HepG2 (cell line): Measurements from ENCODE around the gene NLRP12. TPM values are rescaled to one million over a fixed set of nuclear protein-coding genes. Genes with fewer than 3 reads are reported as not detected.
"Not testable (repeated sequence)": the region's sequence is repeated elsewhere in the genome, so short reads cannot be mapped to it uniquely, and the experiment has no call there.

ENCODE experiments used
- ATAC-seq: fragments of 200-7000 bp; cut with Tn5 transposase; 3 replicates; pipeline ENCODE4 v1.9.1; 2020; ENCODE audit warnings: mild to moderate bottlenecking, moderate library complexity
- BruUV-seq: library from RNA; stranded (reverse); fragments of 400-500 nt; replicated peaks from 2 replicates; lab custom pipeline; 2021; lab: Mats Ljungman, UMichigan
- CTCF ChIA-PET: fragments of 300-600 bp; formaldehyde crosslinking; extraction: SDS; loops from one replicate; lab custom pipeline; 2021; ENCODE audit warnings: low total read pairs, inconsistent platforms, low intra/inter-chr PET ratio; lab: Yijun Ruan, JAX
- POLR2A ChIA-PET: fragments of 350-600 bp; sonication (Branson Sonifier 250); formaldehyde crosslinking; loops from one replicate; lab custom pipeline; 2020; ENCODE audit warnings: antibody characterized with exemption, inconsistent platforms; lab: Yijun Ruan, JAX
- DNase-seq: peaks from one replicate; pipeline ENCODE4 v3.0.0-alpha.2; 2015; ENCODE audit warnings: low spot score
- FAIRE-seq: peaks from 3 replicates; lab custom pipeline; 2011; peaks lifted over from hg19 to GRCh38; lab: Jason Lieb, UNC
- H2AFZ ChIP-seq: one replicate; pipeline ENCODE4 v1.6.1; 2011; ENCODE audit warnings: low read length, inconsistent platforms
- H3K27ac ChIP-seq: fragments of 300-600 bp; 3 replicates; pipeline ENCODE4 v1.8.0; 2011; ENCODE audit warnings: mixed run types, mild to moderate bottlenecking, mixed read lengths, low read length, inconsistent platforms; ENCODE audit not compliant: insufficient read depth; ENCODE audit errors: extremely low read length
- H3K27me3 ChIP-seq, 2 experiments: fragments of 200-600 bp in 1 of 2; 2 replicates in 1 of 2; 3 replicates in 1 of 2; pipeline versions ENCODE4 v1.6.0 to v1.8.0; 2011; ENCODE audit warnings: low read length in 2 of 2, mild to moderate bottlenecking in 2 of 2, moderate library complexity in 2 of 2, inconsistent platforms in 1 of 2; ENCODE audit not compliant: insufficient read depth in 2 of 2, control insufficient read depth in 1 of 2
- H3K36me3 ChIP-seq, 2 experiments: fragments of 200-600 bp in 1 of 2; replicated peaks in 1 of 2; 2 replicates in 1 of 2; 3 replicates in 1 of 2; pipeline versions ENCODE4 v1.5.1 to v1.8.0; 2011; ENCODE audit warnings: low read length in 2 of 2, inconsistent platforms in 1 of 2; ENCODE audit not compliant: insufficient read depth in 2 of 2, control insufficient read depth in 1 of 2
- H3K4me1 ChIP-seq: 2 replicates; pipeline ENCODE4 v1.5.1; 2012; ENCODE audit warnings: low read length, inconsistent platforms; ENCODE audit not compliant: insufficient read depth
- H3K4me2 ChIP-seq: 2 replicates; pipeline ENCODE4 v1.6.0; 2011; ENCODE audit warnings: low read depth, low read length, inconsistent platforms
- H3K4me3 ChIP-seq, 3 experiments: fragments of 200-600 bp in 1 of 3; sonication (generic), shearing (Covaris generic) in 1 of 3; replicated peaks in 1 of 3; 2 replicates each; pipeline ENCODE4 v1.5.1; 2011 to 2016; ENCODE audit warnings: low read length in 3 of 3, inconsistent platforms in 2 of 3, low read depth in 2 of 3, mild to moderate bottlenecking in 2 of 3, control low read depth in 1 of 3, mixed read lengths in 1 of 3; ENCODE audit not compliant: insufficient read depth in 1 of 3
- H3K79me2 ChIP-seq: one replicate; pipeline ENCODE4 v1.6.1; 2011; ENCODE audit warnings: low read length, inconsistent platforms; ENCODE audit not compliant: insufficient read depth
- H3K9ac ChIP-seq: 2 replicates; pipeline ENCODE4 v1.6.0; 2011; ENCODE audit warnings: mild to moderate bottlenecking, low read depth, low read length, inconsistent platforms; ENCODE audit not compliant: insufficient read depth
- H3K9me3 ChIP-seq: 2 replicates; pipeline ENCODE4 v1.5.1; 2012; ENCODE audit warnings: mild to moderate bottlenecking, low read length
- H4K20me1 ChIP-seq: 2 replicates; pipeline ENCODE4 v1.6.0; 2011; ENCODE audit warnings: inconsistent platforms, mild to moderate bottlenecking, low read length, moderate library complexity; ENCODE audit not compliant: insufficient read depth
- HIVEP1 ChIP-seq: sonication (generic); formaldehyde crosslinking; IDR thresholded peaks from 2 replicates; pipeline ENCODE4 v1.4.0; 2020; ENCODE audit warnings: mild to moderate bottlenecking, missing genetic modification reagents
- NCOA2 ChIP-seq: sonication (generic); formaldehyde crosslinking; IDR thresholded peaks from 2 replicates; pipeline ENCODE4 v1.8.0; 2022; ENCODE audit warnings: inconsistent platforms
- RAD51 ChIP-seq: fragments of 450-650 bp; IDR thresholded peaks from 2 replicates; pipeline ENCODE4 v1.6.1; 2016; ENCODE audit warnings: borderline replicate concordance
- U2AF1 ChIP-seq: fragments of 200-400 bp; formaldehyde crosslinking; optimal IDR thresholded peaks from 2 replicates; pipeline ENCODE3; 2017; ENCODE audit warnings: mild to moderate bottlenecking, low read depth, low read length
- ZSCAN21 ChIP-seq: sonication (generic); formaldehyde crosslinking; IDR thresholded peaks from 2 replicates; pipeline ENCODE4 v1.8.0; 2022; ENCODE audit warnings: mild to moderate bottlenecking, missing genetic modification reagents, moderate library complexity, borderline replicate concordance
- WGBS: methylation state at CpG from one replicate; pipeline ENCODE4 v1.1.6; 2017; ENCODE audit warnings: low lambda C conversion rate; 5-methylcytosine and 5-hydroxymethylcytosine counted together
- in situ Hi-C: cut with HindIII; loops from 2 replicates; pipeline ENCODE4 v1.10.0; 2017; ENCODE audit warnings: low pct_unique_long_range_greater_than_20kb; ENCODE audit not compliant: extremely low pct_ligation_motif_present
- intact Hi-C: fragments of 100-400 bp; cut with micrococcal nuclease; formaldehyde crosslinking; loops from one replicate; pipeline ENCODE4 v1.10.0; 2022; ENCODE audit not compliant: unreplicated experiment
- polyA plus RNA-seq, 8 experiments: library from polyadenylated mRNA; depleted of rRNA in 3 of 8; stranded (reverse) in 7 of 8; unstranded in 1 of 8; fragments of >200 nt; fragmentation: Illumina TruSeq in 4 of 8; extraction: Trizol in 4 of 8; gene quantifications; 2 replicates each; pipeline versions ENCODE4 v1.2.1 to v1.2.3, GENCODE V29; 2011 to 2016; ENCODE audit warnings: low read depth in 4 of 8, missing spikeins in 1 of 8, mixed read lengths in 1 of 8; ENCODE audit not compliant: insufficient read depth in 1 of 8
- total RNA-seq, 5 experiments: library from RNA; depleted of rRNA; stranded (reverse); fragments of >200 nt; fragmentation: Illumina TruSeq; extraction: Trizol; gene quantifications; 2 replicates each; pipeline ENCODE4 v1.2.3, GENCODE V29; 2016; ENCODE audit warnings: low read depth in 1 of 5
- TF ChIP-seq, protein P1 (sequence below): sonication (generic); formaldehyde crosslinking; IDR thresholded peaks from 2 replicates; pipeline ENCODE4 v1.4.0; 2020; ENCODE audit warnings: low read depth, mild to moderate bottlenecking, missing genetic modification reagents
- TF ChIP-seq, protein P2 (sequence below): sonication (generic); formaldehyde crosslinking; IDR thresholded peaks from 2 replicates; pipeline ENCODE4 v1.9.0; 2021; ENCODE audit warnings: missing genetic modification reagents, mild to moderate bottlenecking, borderline replicate concordance
- TF ChIP-seq, protein P3 (sequence below), 2 experiments: sonication (generic) in 1 of 2; formaldehyde crosslinking in 1 of 2; IDR thresholded peaks; 2 replicates each; pipeline versions ENCODE4 v1.5.1 to v1.6.1; 2011 to 2020; ENCODE audit warnings: borderline replicate concordance in 1 of 2, low read depth in 1 of 2, low read length in 1 of 2, mild to moderate bottlenecking in 1 of 2, missing genetic modification reagents in 1 of 2, moderate library complexity in 1 of 2

NLRP12 gene
- total and polyA plus RNA-seq, 2 of the 13 experiments (the other 11 are each of a cell fraction or from before 2014, with no cell fraction given): 0.15 to 0.20 TPM

DNA sequence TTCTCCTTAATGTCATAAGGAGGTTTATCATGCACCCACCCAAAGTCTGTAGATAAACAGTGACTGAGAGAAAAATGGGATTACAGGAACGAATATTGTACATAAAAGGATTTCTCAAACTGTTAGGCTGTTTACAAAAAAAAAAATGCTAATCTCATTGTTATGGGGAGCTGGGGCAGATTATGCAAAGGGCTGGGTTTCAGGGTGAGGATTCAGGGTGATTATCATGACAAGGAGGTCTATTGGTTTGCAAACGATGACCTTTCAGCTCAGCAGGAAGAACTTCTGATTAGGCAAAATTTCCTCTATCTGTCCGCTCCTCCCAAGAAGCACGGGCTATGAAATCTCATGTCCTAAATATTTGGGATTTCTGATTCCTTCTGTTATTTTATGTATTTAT, 41.4 kb downstream of the NLRP12 start:
- no peak for ATAC-seq
- intact Hi-C loops: no loop called here
- H3K4me3 ChIP-seq: no peak overlapping the region
- TF ChIP-seq, protein P1, sequence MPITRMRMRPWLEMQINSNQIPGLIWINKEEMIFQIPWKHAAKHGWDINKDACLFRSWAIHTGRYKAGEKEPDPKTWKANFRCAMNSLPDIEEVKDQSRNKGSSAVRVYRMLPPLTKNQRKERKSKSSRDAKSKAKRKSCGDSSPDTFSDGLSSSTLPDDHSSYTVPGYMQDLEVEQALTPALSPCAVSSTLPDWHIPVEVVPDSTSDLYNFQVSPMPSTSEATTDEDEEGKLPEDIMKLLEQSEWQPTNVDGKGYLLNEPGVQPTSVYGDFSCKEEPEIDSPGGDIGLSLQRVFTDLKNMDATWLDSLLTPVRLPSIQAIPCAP (CRISPR knock-in tag): no peak
- TF ChIP-seq U2AF1 (no peak), ZSCAN21 (CRISPR knock-in tag) (no peak), NCOA2 (no peak), HIVEP1 (CRISPR knock-in tag) (no peak)
- TF ChIP-seq, protein P2, sequence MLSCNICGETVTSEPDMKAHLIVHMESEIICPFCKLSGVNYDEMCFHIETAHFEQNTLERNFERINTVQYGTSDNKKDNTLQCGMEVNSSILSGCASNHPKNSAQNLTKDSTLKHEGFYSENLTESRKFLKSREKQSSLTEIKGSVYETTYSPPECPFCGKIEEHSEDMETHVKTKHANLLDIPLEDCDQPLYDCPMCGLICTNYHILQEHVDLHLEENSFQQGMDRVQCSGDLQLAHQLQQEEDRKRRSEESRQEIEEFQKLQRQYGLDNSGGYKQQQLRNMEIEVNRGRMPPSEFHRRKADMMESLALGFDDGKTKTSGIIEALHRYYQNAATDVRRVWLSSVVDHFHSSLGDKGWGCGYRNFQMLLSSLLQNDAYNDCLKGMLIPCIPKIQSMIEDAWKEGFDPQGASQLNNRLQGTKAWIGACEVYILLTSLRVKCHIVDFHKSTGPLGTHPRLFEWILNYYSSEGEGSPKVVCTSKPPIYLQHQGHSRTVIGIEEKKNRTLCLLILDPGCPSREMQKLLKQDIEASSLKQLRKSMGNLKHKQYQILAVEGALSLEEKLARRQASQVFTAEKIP: no peak
- no peak overlapping the region for H3K27ac ChIP-seq
- H3K27me3 ChIP-seq: no peaks in the 10 kb centered on the region
- DNase-seq: no peak
- H3K9ac ChIP-seq: no peak overlapping the region
- no peak for FAIRE-seq
- 68% methylated on average over 4 of the region's 4 CpGs for WGBS
- ChIA-PET CTCF (no interaction called here), POLR2A (no interaction called here)
- no peaks in the 10 kb centered on the region for H3K9me3 ChIP-seq
- no peaks in the 10 kb centered on the region for H4K20me1 ChIP-seq
- BruUV-seq: no TSS peak
- H2AFZ ChIP-seq: no peak overlapping the region
- no peaks in the 10 kb centered on the region for H3K79me2 ChIP-seq
- no peaks in the 10 kb centered on the region for H3K36me3 ChIP-seq
- in situ Hi-C loops: no loop called here
- peaks cover 16% of the 10 kb centered on the region for H3K4me1 ChIP-seq
- H3K4me2 ChIP-seq: no peak overlapping the region

DNA sequence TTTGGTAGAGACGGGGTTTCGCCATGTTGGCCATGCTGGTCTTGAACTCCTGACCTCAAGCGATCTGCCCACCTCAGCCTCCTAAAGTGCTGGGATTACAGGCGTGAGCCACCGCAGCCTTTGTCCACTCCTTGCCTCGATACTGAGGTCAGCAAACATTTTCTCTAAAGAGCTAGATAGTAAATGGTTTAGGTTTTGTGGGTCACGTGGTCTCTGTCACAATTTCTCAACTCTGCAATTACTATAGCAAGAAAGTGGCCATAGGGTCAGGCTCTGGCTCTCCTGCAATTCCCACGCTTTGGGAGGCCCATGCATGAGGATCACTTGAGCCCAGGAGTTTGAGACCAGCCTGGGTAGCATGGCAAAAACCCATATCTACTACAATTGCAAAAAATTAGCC, 42.8 kb downstream of the NLRP12 start:
- TF ChIP-seq RAD51: peak; percentile 38; the same call in 1 of the 2 replicates
- TF ChIP-seq, protein P3, sequence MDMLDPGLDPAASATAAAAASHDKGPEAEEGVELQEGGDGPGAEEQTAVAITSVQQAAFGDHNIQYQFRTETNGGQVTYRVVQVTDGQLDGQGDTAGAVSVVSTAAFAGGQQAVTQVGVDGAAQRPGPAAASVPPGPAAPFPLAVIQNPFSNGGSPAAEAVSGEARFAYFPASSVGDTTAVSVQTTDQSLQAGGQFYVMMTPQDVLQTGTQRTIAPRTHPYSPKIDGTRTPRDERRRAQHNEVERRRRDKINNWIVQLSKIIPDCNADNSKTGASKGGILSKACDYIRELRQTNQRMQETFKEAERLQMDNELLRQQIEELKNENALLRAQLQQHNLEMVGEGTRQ (IDR thresholded peaks at IDR 0.05; ENCODE audit: low read depth, low read length): peak; percentile 27; the same call in 1 of the 2 replicates
- TF ChIP-seq, protein P3 (CRISPR knock-in tag; IDR thresholded peaks at IDR 0.05; ENCODE audit: borderline replicate concordance): not testable (repeated sequence)
- H3K4me2 ChIP-seq, FAIRE-seq, DNase-seq, H3K9ac ChIP-seq, CTCF ChIA-PET, H3K36me3 ChIP-seq, H2AFZ ChIP-seq, BruUV-seq, in situ Hi-C loops, ATAC-seq, H3K27me3 ChIP-seq, H3K79me2 ChIP-seq, H4K20me1 ChIP-seq, H3K4me3 ChIP-seq, H3K9me3 ChIP-seq, intact Hi-C loops, POLR2A ChIA-PET, H3K27ac ChIP-seq: not testable (repeated sequence)
- WGBS: 45% methylated on average over 7 of the region's 8 CpGs
- H3K4me1 ChIP-seq: peaks cover 16% of the 10 kb centered on the region
